SK-MEL-5 (cell line): ENCODE measurements around the gene ARPP21. TPM values are rescaled to one million over a fixed set of nuclear protein-coding genes. Genes with fewer than 3 reads are reported as not detected.

Experiments
- DNase-seq: peaks from one replicate; pipeline ENCODE4 v3.0.0-alpha.2; 2016; ENCODE audit warnings: low read depth, low spot score
- in situ Hi-C: cut with HindIII; loops from 2 replicates; pipeline ENCODE4 v1.10.0; 2016; ENCODE audit warnings: low sequenced_read_pairs, high pct_unique_total_duplicates, low pct_unique_long_range_greater_than_20kb
- total RNA-seq: library from RNA; depleted of rRNA; stranded (reverse); fragments of >200 nt; shearing (Covaris generic); gene quantifications from 2 replicates; pipeline ENCODE4 v1.2.3, GENCODE V29; 2014

Gene ARPP21
- total RNA-seq, 1 experiment from 2014 or later = not detected

GRCh38 chr3:35638251-35638979, 910 bp upstream of the ARPP21 start:
- in situ Hi-C loops = no loop called here

DNA sequence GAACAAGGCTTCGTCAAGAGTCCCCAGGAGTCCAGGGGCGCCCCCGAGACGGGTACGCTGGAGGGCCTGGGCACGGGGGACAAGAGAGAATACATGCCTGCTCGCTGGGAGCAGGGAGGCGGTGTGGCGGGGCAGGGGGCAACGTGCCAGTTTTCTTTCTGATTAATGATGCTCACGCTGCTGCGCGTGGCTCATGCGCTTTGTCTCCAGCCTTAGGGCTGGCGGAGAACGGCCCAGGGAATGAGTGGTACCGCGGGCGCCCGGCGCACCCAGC, 408 bp upstream of the ARPP21 start:
- no peak for DNase-seq
- in situ Hi-C loops = no loop called here

More at GRCh38 chr3:35638251-35638979, 910 bp upstream of the ARPP21 start:
- DNase-seq = no peak

DNA sequence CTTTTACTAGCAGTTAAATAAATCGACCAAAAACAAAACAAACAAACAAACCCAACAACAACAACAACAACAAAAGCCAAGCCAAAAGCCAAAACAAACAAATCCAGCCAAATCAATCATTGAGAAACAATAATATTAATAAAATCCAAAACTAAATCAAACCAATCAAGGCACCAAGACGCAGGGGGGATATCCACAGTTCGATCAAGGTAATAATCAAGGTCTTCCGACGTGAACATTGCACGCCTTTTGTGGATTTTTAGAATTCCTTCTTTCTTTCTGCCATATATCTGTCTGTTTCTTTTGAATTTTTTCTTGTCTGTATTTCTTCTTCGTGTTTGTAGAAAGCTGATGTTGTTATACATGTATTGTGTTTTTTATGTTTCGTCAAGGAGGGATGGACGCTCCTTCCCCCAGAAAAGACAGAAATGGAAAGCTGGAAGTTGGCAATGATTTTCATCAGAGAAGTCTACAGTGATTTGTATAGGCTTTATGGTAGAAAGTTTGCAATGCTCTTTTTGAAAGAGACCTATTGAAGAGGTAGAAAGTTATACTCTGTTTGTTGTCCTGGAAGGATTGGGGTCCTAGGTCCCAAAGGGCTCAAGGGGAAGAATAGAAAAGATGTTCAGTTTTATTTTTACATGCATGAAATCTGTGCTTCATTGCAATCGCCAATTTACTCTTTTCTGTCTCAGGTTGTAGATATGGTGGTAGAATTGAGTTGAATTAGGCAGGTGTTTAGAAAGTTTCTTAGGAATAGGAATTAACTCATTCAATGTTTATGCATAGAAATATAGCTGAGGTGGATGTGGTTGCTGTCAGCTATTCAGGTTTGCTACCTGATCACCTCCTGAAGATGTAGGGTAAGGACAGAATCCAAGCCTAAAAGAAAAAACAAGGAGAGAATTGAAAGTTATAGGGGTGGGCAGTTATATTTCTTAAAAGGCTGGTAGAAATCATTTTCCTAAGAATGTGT, 1.2 kb downstream of the ARPP21 start:
- in situ Hi-C loops = no loop called here
- no peak for DNase-seq

- in situ Hi-C loops = no loop called here
- no peak for DNase-seq
Measured at GRCh38 chr3:35641331-35641730, 2.0 kb downstream of the ARPP21 start.

GRCh38 chr3:35641920-35642527, 2.7 kb downstream of the ARPP21 start:
- in situ Hi-C loops = no loop called here
- DNase-seq = no peak

- in situ Hi-C loops = no loop called here
- DNase-seq = no peak
Measured at GRCh38 chr3:35643495-35643894, 4.2 kb downstream of the ARPP21 start.

GRCh38 chr3:35644451-35644850, 5.1 kb downstream of the ARPP21 start:
- in situ Hi-C loops = no loop called here

GRCh38 chr3:35645189-35645588, 5.9 kb downstream of the ARPP21 start:
- DNase-seq = no peak
- in situ Hi-C loops = no loop called here

More at GRCh38 chr3:35644451-35644850, 5.1 kb downstream of the ARPP21 start:
- no peak for DNase-seq

DNA sequence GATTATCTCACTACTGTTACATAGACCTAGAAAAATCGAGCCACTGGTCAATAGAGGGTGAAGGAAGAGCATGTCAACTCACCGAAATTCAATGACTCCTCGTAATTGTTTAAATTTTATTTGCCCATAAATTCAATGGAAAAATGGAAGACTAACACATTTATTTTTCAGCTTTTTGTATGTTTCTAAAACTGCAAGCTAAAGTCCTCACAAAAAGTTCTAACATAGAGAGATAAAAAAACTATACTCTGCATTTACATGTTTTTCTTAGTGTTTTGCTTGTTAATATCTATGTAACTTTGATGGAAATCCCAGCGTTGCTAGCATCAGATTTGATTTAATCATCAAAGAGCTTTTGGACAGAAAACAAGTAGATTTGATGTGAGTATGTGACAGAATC, 6.8 kb downstream of the ARPP21 start:
- in situ Hi-C loops = no loop called here
- no peak for DNase-seq

DNA sequence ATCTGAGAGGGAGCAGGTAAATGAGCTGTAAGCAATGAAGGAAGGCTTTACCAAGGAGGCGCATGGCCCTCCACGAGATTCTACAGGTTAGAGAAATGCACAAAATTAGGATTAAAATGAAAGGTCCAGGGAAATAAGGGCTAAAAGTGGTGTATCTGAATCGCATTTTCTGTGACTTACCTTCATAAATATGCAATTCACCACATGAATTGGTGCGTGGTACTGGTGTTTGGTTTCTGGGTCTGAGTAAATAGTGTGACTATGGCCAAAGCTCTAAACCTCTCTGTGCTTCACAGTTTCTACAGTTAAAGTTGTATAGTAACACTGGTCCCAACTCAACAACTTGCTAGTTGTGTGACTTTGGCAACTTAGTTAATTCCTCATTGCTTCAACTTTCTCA, 8.1 kb downstream of the ARPP21 start:
- DNase-seq = no peak
- in situ Hi-C loops = no loop called here

GRCh38 chr3:35648347-35648746, 9.0 kb downstream of the ARPP21 start:
- DNase-seq = no peak
- in situ Hi-C loops = no loop called here

- in situ Hi-C loops = no loop called here
- no peak for DNase-seq
Measured at GRCh38 chr3:35649405-35649804, 10.1 kb downstream of the ARPP21 start.

- DNase-seq = no peak
- in situ Hi-C loops = no loop called here
Measured at GRCh38 chr3:35651426-35651825, 12.1 kb downstream of the ARPP21 start.

DNA sequence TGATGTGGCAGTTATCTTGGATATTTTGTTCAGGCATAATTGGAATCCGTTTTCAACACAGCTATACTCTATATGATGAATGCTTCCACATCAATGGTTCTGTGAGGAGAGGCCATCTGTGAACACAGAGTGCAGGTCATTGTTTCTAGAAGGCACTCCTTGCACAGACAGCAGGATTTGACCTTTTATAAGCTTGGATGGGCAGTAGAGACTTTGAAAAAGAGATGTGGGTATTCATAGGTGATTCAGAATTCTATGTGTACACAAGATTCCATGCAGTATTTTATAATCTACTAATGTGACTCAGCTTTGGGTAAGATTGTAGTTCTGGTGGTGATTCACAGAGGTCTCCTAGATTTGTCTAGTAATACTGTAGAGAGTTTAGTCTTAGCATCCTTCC, 12.5 kb downstream of the ARPP21 start:
- in situ Hi-C loops = no loop called here

DNA sequence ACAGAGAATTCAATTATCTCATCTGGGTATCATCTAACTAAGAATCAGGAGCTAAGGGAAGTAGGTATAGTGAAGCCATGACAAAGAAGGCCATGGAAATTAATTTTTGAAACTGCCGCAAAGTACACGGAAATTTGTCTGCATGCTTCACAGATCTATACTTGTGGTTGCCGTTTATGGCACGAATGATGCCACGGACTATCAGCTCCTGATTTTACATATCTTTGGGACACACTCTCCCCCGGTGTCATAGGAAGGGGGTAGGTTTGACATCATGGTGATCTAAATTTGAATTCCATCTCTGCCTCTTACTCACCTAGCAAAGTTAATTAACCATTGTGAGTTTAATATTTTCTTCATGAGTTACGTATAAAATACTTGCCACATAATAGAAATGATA, 14.0 kb downstream of the ARPP21 start:
- DNase-seq = no peak
- in situ Hi-C loops = no loop called here

More for the DNA sequence above, 12.5 kb downstream of the ARPP21 start:
- no peak for DNase-seq

GRCh38 chr3:35654476-35654875, 15.2 kb downstream of the ARPP21 start:
- in situ Hi-C loops = no loop called here
- DNase-seq = no peak

DNA sequence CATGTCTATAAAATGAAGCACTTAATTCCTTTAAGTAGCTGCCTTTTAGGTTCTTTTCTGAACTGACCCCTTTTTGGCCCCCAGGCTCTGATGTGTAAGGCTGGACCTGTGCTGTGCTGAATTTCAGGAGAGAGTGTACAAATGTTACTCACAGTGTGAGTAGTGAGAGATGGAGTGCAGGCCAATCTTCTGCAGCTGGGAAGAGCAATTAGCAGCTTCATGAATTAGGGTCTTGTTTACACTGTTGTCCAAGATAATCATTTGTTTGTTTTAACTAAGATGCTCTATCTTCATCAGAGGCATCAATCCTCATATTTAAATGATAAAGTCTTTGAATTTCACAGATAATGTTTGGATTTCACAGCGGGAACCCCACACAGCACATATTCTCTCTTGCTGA, 19.4 kb downstream of the ARPP21 start:
- in situ Hi-C loops = no loop called here
- DNase-seq = no peak

GRCh38 chr3:35659768-35660167, 20.4 kb downstream of the ARPP21 start:
- in situ Hi-C loops = no loop called here
- DNase-seq = peak; percentile 3
